Endometrial microvascular endothelial cells (primary cell): ENCODE data around the gene PSMB2. TPM values are rescaled to one million over a fixed set of nuclear protein-coding genes. Genes with fewer than 3 reads are reported as not detected.
"Not testable (repeated sequence)": the region's sequence is repeated elsewhere in the genome, so short reads cannot be mapped to it uniquely, and the experiment has no call there.

ENCODE experiments used
- in situ Hi-C: cut with HindIII; loops from 2 replicates; pipeline ENCODE4 v1.10.0; 2017; ENCODE audit warnings: low sequenced_read_pairs, low pct_unique_long_range_greater_than_20kb; ENCODE audit errors: inconsistent ontology term
- total RNA-seq: library from RNA; depleted of rRNA; stranded (reverse); fragments of >200 nt; gene quantifications from one replicate; pipeline ENCODE4 v1.2.3, GENCODE V29; 2015; ENCODE audit errors: inconsistent ontology term

The PSMB2 gene
- 102 TPM for total RNA-seq

DNA sequence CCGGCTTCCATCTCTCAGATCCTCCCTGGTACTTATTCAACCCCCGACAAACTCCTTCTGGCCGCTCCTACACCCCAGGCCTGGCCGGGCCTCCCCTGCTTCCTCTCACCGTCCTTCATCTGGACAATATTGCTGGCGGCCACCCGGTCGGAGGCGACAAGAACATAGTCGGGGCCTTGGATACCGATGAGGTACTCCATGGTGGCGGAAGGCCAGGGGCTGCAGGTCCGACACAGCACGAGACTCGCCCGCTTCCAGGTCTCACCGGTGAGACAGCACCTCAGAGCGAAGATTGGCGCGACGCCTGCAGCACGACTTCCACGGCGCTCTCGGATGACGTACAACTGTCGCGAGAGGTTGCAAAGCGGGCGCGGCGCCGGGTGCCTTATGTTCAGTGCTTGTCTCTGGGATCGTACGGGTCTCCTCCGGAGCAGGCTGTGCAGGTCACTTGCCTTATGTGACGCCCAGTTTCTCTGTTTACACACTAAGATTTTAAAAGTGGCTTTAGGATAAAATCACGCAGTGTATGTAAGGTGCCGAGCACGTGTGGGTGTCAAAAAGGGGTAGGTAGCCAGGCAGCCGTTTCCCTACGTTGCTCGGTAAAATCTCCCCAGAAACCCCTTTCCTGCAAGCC, at the start of gene PSMB2:
Gene PSMB2 (minus strand): TSS at position 294 of the 634 bp plus-strand sequence. CDS start 94 bp downstream, at position 200.
- in situ Hi-C loops: no loop called here

DNA sequence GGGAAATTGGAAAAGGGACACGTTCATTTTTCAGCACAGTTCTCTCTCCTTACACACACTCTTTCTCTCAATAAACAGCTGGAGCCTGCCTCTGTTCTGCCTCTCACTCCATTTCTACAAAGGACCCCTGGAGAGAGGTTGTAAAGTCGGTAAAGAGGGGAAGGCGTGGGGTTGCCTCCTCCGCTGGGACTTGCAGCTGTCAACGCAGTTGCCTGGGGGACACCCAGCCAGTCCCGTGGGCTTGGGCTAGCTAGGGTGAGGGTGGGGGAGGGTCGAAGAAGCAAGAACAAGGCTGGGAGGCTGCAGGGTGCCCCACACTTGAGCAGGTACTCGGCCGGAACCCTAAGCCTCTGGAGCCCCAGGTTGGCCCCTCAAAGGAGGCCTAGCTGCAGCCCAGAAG, 49.8 kb upstream of the PSMB2 start:
- in situ Hi-C loops: no loop called here

DNA sequence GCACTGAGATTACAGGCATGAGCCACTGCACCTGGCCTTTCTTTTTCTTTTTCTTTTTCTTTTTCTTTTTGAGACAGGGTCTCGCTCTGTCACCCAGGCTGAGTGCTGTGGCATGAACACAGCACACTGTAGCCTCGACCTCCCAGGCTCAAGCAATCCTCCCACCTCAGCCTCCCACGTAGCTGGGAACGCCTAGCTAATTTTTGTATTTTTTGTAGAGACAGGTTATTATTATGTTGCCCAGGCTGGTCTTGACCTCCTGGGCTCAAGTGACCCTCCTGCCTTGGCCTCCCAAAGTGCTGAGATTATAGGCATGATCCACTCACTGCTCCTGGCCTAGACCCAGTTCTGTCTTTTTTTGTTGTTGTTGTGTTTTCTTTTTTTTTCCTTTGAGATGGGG, 48.8 kb upstream of the PSMB2 start:
- in situ Hi-C loops: not testable (repeated sequence)

DNA sequence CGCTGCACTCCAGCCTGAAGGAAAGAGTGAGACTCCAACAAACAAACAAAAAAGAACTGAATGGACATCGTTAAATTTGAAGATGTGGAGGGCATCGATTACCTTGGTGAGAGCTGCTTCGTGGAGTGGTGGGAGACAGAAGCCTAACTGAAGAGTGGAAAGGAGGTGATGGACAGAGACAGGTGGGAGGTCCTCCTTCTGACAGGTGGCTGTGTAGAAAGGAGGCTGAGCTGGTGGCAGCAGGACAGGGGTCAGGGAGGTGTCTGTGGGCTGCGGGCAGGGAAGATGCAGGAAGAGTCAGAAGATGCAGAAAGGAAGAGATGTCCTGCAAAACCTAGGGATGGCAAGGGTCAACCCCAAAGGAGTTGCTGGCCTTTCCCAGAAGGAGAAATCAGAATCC, 46.8 kb upstream of the PSMB2 start:
- in situ Hi-C loops: no loop called here

DNA sequence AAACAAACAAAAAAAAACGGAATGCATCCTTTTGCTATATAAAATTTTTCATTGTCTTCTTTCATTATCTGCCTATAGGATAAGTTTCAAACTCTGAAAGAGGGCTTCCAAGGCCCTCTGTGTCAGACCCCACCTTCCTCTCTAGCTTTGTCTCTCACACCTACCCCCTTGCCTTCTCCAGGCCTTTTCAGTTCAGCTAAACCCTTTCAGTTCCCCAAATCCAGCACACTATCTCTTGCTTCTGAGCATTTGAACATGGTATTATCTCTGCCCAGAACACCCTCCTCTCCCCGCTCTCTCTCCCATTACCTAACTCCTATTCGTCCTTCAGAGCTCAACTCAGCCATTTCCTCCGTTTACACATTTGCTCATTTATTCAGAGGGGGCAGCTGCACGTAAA, 41.7 kb upstream of the PSMB2 start:
- in situ Hi-C loops: no loop called here

DNA sequence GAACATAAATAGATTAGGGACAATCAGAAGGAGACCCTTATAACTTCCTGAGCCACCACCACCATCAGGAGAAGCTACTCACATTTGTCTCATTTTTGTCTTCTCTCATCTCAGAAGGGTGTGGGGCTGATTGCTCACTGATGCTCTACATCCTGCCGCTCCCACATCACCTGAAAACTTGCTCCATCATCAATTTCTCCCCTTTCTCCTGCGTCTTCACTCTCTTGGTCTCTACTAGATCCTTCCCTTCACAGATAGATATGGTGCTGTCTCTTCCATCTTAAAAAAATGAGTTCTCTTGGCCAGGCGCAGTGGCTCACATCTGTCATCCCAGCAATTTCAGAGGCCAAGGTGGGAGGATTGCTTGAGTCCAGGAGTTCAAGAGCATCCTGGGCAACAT, 38.9 kb upstream of the PSMB2 start:
- in situ Hi-C loops: no loop called here

DNA sequence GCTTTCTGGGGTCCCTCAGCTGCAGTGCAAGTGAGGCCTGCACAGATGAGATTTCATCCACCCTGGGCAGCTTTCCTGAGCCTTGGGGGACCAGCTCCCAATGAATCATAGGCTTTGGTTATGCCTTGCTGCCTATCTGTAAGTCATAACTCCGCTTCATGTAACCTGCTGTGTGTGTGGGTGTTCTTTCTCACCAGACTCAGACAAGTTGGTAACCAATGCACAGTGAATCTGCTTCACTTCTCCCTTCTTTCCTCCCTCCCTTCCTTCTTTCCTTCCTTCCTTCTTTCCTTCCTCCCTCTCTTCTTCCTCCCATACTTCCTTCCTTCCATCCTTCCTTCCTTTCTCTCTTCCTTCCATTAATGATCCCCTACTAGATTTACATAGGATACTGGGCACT, 34.4 kb upstream of the PSMB2 start:
- in situ Hi-C loops: no loop called here

DNA sequence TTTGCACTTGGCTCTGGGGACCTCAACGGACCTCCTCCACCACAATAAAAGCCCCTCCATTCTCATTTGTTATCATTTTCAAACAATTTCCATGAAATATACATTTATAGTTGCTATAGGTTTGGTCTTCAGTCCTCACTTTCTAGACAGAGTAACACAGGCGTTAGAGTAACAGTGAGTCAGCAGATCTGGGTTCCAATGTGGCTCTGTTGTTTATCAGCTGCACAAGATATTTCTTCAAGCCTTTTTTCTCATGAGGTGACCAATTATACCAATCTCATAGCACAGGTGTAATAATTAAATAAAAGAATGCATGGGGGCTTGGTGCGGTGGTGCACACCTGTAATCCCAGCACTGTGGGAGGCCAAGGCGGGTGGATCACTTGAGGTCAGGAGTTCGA, 32.8 kb upstream of the PSMB2 start:
- in situ Hi-C loops: no loop called here

DNA sequence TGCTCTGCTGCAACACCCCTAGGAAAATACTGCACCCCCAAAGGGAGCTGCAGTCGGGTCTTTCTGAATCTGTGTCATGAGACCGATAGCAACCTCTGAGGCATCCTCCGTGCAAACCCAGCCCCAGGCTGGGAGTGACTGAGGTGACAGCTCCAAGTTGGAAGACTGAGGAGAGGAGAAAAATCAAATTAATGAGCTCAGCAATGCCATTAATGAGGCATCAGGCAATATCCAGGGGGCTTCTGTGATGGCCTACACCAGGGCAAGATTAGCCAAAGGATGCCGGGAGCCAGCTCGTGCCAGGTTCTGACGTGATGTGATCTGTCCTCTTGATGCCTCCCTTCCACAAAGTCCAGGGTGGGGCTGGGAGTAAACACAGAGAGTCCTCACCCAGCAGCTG, 30.8 kb upstream of the PSMB2 start:
- in situ Hi-C loops: no loop called here

DNA sequence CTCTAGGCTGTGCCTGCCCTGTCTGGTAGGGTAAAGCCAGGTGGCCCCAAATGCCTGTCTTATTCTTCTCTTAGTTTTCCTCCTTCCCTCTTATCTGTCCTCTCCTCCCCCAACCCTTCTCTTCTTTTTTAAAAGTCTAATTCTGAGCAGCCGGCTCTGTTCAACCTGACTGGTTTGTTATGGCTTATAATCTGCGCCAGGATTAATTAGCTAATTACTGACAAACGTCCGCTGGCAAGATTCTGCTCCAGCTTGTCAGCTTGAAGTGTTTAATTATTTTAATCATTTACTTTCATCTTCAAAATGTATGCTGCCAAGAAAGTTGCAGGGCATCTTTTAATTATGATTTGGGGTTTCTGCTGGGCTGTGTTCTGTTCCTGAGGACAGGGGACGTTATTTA, 27.2 kb upstream of the PSMB2 start:
- in situ Hi-C loops: no loop called here

DNA sequence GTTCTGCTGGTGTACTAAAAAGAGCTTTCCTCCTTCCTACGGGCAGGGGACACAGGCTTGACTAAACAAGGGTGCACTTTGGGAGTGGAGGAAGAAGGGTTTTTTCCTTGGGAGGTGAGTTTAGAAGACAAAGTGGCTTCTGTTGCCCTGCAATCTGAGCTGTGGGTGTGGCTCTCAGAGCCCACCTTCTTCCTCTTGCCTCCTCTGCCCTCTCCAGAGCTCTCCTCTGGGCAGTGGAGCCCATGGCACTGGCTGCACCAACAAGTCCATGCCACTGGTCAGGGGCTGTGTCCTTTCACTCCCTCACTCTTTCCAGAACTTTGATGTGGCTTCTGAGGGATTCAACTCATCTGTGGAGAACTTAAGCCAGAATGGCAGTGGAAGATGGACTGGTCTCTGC, 25.6 kb upstream of the PSMB2 start:
- in situ Hi-C loops: no loop called here

DNA sequence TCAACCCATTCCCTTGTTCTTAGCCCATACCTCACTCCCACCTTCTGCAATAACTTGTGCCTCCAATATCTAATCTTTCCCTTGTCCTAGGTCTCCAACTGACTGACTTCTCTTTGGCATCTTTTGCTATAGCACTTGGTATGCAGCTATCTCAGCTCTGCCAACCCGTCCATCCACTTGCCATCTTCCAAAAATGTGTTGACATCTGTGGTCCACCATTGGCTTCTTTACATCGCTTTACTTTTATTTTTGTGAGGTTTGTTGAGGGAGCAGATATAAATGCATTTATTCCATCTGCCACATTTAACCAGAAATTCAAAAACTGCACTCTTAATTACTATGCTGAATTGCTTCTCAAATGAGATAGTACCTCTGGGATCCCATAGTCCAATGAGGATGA, 24.9 kb upstream of the PSMB2 start:
- in situ Hi-C loops: no loop called here

DNA sequence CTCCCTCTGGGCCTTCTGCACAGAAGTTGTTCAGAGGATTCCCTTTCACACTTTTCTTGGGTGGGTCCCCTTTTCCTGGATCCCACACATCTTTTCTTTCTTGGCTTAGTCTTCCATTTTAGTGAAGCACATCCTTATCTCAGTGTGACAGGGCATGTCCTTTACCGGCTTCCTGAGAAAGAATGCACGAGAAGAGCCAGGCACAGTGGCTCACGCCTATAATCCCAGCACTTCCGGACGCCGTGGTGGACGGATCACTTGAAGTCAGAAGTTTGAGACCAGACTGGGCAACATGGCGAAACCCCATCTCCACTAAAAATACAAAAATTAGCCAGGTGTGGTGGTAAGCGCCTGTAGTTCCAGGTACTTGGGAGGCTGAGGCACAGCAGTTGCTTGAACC, 22.1 kb upstream of the PSMB2 start:
- in situ Hi-C loops: no loop called here

DNA sequence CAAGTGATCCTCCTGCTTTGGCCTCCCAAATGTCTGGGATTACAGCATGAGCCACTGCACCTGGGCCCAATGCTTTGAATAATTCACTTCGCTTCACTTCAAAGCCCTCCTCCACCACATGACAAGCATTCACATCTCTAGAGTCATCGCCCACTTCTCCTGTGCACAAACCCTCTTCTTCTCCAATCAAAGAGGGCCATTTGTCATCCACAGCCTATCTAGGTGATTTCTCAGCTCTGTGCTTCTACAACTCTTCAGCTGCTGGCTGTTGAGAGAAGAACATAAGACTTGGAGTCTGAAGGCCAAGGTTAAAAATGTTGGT, 20.1 kb upstream of the PSMB2 start:
- in situ Hi-C loops: no loop called here

DNA sequence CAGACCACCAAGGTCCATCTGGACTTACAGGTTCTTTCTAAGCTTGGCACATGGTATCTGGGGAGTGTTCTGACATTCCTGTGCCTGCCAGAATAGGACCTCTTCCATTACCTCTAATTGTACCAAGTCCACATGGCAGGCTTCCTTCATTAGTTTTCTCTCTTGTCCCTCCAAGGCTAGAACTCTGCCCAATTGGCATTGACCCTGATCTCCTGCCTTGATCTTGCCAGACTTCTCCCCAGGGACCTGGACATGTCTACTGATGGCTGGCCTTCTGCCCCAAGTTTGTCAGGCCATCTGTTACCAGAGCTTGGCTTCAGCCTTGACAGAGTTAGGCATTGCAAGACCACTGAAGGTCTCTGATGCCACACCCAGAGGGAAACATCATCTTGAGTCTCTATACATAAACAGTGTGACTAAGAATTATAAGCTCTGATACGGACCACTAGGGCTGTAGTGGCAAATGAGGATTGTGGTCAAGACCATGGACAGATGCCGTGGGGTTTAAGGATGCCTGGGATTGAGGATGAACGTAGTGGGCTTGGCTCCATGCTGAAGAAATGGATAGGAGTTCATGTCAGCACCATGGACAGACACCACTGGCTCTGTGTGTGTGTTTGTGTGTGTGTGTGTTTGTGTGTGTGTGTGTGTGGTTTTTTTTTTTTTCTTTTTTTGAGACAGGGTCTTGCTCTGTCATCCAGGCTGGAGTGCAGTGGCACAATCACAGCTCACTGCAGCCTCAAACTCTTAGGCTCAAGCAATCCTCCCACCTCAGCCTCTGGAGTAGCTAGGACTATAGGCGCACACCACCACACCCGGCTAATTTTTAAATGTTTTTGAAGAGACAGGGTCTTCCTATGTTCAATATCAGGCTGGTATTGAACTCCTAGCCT, 19.5 kb upstream of the PSMB2 start:
- in situ Hi-C loops: no loop called here

DNA sequence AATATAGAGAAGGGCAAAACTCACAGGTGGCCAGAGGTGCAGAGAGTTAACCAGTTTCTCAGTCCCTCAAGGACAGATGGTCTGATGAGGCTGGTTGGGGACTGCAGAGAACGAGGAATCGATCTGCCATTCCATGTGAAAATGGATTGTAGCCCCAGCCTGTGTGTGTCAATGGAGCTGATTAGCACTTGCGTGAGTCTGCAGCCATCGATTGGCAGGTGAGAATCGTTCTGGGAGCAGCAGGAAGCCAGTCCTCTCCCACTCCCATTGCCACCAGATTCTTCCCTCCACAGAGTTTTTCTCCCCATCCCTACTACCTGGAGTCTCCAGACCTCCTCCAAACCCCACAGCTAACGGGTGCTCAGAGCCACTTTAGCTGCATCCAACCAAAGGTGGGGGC, 18.3 kb upstream of the PSMB2 start:
- in situ Hi-C loops: no loop called here

DNA sequence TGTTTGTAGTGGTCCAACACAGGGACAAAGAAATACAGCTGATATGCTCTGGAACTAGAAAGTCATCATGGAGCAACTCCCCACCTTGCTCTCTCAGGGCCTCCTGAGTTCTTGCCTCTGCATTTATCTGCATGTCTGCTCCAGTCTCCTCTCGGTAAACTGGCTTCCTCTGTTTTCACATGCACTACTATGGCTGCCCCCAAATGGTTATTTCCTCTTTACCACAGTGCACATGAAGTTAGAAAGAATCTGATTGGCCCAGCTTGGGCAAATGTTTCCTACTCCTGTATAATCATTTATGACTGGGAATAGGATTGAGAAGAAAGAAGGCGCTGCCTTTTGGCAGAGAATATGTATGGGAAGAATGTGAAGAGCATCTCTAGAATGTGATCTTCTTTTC, 16.5 kb upstream of the PSMB2 start:
- in situ Hi-C loops: no loop called here

DNA sequence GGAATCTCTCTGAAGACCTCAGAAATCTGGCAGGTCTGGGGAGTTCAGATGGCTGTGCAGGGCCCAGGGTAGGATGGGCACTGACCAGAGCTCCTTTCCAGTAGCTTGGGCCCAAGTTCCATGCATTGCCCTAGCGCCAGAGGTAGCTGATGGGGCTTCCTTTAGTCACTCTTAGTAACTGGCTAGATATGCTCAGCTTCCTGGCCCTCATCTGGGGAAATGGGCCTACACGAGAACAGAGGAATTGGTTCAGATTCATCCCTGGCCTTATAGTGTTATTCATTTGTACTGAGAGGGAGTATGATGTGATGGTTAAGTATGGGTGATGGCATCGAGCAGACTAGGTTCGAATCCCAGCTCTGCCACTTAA, 15.5 kb upstream of the PSMB2 start:
- in situ Hi-C loops: no loop called here

DNA sequence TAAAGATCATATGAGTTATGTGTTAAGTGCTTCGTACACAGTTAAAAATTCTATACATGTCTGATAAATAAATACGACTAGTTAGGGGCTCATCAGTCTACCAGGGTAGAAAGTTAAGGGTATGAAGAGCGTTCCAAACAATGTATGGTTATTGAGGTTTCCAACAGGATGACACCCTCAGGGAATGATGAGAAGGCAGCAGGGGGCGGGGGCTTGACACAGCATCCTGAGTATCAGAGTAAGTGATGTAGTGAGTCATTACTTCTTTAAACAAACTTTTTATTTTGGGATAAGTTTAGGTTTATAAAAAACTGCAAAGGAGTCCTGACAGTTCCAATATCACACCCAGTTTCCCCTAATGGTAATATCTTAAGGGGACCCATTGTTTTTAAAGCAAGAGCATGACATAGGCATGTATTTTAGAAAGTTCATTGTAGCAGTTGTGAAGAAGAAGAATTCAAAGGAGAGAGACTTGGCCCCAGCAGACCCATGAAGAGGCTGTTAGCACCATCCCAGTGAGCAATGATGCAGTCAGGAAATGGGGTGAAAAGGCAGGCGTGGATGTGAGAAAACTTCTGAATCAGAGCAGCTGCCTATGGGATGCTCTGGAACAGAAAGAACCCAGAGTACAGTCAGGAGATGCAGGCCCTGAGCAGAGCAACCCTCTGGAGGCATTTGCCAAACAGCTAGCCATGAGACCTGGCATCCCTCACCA, 15.0 kb upstream of the PSMB2 start:
- in situ Hi-C loops: no loop called here

DNA sequence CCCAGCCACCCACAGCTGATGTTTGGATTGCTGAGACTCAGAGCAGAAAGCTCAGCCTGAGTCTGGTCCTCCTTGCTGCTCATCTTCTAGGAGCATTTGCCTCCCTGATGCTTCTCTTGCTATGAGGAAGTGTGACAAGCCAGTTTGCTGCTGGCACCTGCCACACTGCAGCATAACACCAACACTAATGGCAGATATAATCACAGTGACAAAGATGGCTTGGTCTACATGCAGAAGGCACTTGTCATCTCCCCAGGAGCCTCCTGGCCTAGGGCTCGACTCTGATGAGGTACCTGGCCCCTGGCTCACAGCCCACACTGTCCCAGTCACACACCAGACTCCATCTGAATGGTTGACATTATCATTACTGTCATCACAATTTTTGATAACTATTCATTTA, 13.9 kb upstream of the PSMB2 start:
- in situ Hi-C loops: no loop called here
